ENCODE data around the gene ASIC2.

ASIC2 gene

GRCh38 chr17:33205552-33205951 is 87.5 kb downstream of the ASIC2 start:
- no peaks in the 10 kb centered on the region for H3K9me3 ChIP-seq (ENCODE audit: control insufficient read depth in 2 of 2, low read length in 2 of 2)
- H3K27ac ChIP-seq (ENCODE audit: low read length): no peak overlapping the region
- no peak overlapping the region for H3K4me3 ChIP-seq (ENCODE audit: low read length in 2 of 2)
- H3K4me1 ChIP-seq (ENCODE audit: control insufficient read depth, insufficient read depth, low read length): no peaks in the 10 kb centered on the region
- H3K36me3 ChIP-seq (ENCODE audit: control insufficient read depth in 2 of 2, insufficient read depth in 2 of 2, low read length in 2 of 2): no peaks in the 10 kb centered on the region
- peaks cover 2 to 11% of the 10 kb centered on the region in 2 donors for H3K27me3 ChIP-seq (ENCODE audit: control insufficient read depth in 1 of 2, insufficient read depth in 2 of 2, low read length in 2 of 2)
- H3K9ac ChIP-seq (ENCODE audit: low read length in 2 of 2): no peak overlapping the region

GRCh38 chr17:33204701-33205100 is 88.4 kb downstream of the ASIC2 start:
- H3K9ac ChIP-seq (ENCODE audit: low read length in 2 of 2): no peak overlapping the region
- no peaks in the 10 kb centered on the region for H3K9me3 ChIP-seq (ENCODE audit: control insufficient read depth in 2 of 2, low read length in 2 of 2)
- H3K4me1 ChIP-seq (ENCODE audit: control insufficient read depth, insufficient read depth, low read length): no peaks in the 10 kb centered on the region
- peaks cover 2 to 11% of the 10 kb centered on the region in 2 donors for H3K27me3 ChIP-seq (ENCODE audit: control insufficient read depth in 1 of 2, insufficient read depth in 2 of 2, low read length in 2 of 2)
- no peaks in the 10 kb centered on the region for H3K36me3 ChIP-seq (ENCODE audit: control insufficient read depth in 2 of 2, insufficient read depth in 2 of 2, low read length in 2 of 2)
- H3K27ac ChIP-seq (ENCODE audit: low read length): no peak overlapping the region
- no peak overlapping the region for H3K4me3 ChIP-seq (ENCODE audit: low read length in 2 of 2)

- Histone ChIP-seq H3K9ac (ENCODE audit: low read length in 2 of 2) (no peak overlapping the region), H3K9me3 (ENCODE audit: control insufficient read depth in 2 of 2, low read length in 2 of 2) (no peaks in the 10 kb centered on the region), H3K4me3 (ENCODE audit: low read length in 2 of 2) (no peak overlapping the region), H3K27ac (ENCODE audit: low read length) (no peak overlapping the region), H3K4me1 (ENCODE audit: control insufficient read depth, insufficient read depth, low read length) (no peaks in the 10 kb centered on the region), H3K36me3 (ENCODE audit: control insufficient read depth in 2 of 2, insufficient read depth in 2 of 2, low read length in 2 of 2) (no peaks in the 10 kb centered on the region), H3K27me3 (ENCODE audit: control insufficient read depth in 1 of 2, insufficient read depth in 2 of 2, low read length in 2 of 2) (peaks cover 2 to 11% of the 10 kb centered on the region in 2 donors)
These were observed 88.9 kb downstream of the ASIC2 start for GRCh38 chr17:33204156-33204555.

GRCh38 chr17:33202796-33203495 is 90.1 kb downstream of the ASIC2 start:
- Histone ChIP-seq H3K4me3 (ENCODE audit: low read length in 2 of 2) (no peak overlapping the region), H3K9ac (ENCODE audit: low read length in 2 of 2) (no peak overlapping the region), H3K4me1 (ENCODE audit: control insufficient read depth, insufficient read depth, low read length) (no peaks in the 10 kb centered on the region), H3K27me3 (ENCODE audit: control insufficient read depth in 1 of 2, insufficient read depth in 2 of 2, low read length in 2 of 2) (peaks cover 2 to 11% of the 10 kb centered on the region in 2 donors), H3K9me3 (ENCODE audit: control insufficient read depth in 2 of 2, low read length in 2 of 2) (no peaks in the 10 kb centered on the region), H3K27ac (ENCODE audit: low read length) (no peak overlapping the region), H3K36me3 (ENCODE audit: control insufficient read depth in 2 of 2, insufficient read depth in 2 of 2, low read length in 2 of 2) (no peaks in the 10 kb centered on the region)

- Histone ChIP-seq H3K27ac (ENCODE audit: low read length) (no peak overlapping the region), H3K9ac (ENCODE audit: low read length in 2 of 2) (no peak overlapping the region), H3K36me3 (ENCODE audit: control insufficient read depth in 2 of 2, insufficient read depth in 2 of 2, low read length in 2 of 2) (no peaks in the 10 kb centered on the region), H3K4me1 (ENCODE audit: control insufficient read depth, insufficient read depth, low read length) (no peaks in the 10 kb centered on the region), H3K9me3 (ENCODE audit: control insufficient read depth in 2 of 2, low read length in 2 of 2) (no peaks in the 10 kb centered on the region), H3K27me3 (ENCODE audit: control insufficient read depth in 1 of 2, insufficient read depth in 2 of 2, low read length in 2 of 2) (peaks cover 5 to 11% of the 10 kb centered on the region in 2 donors), H3K4me3 (ENCODE audit: low read length in 2 of 2) (no peak overlapping the region)
These were observed 91.1 kb downstream of the ASIC2 start for GRCh38 chr17:33202021-33202420.

- H3K27me3 ChIP-seq (ENCODE audit: control insufficient read depth in 1 of 2, insufficient read depth in 2 of 2, low read length in 2 of 2): peaks cover 6 to 11% of the 10 kb centered on the region in 2 donors
- H3K4me3 ChIP-seq (ENCODE audit: low read length in 2 of 2): no peak overlapping the region
- no peaks in the 10 kb centered on the region for H3K4me1 ChIP-seq (ENCODE audit: control insufficient read depth, insufficient read depth, low read length)
- no peak overlapping the region for H3K9ac ChIP-seq (ENCODE audit: low read length in 2 of 2)
- H3K36me3 ChIP-seq (ENCODE audit: control insufficient read depth in 2 of 2, insufficient read depth in 2 of 2, low read length in 2 of 2): no peaks in the 10 kb centered on the region
- H3K27ac ChIP-seq (ENCODE audit: low read length): no peak overlapping the region
- no peaks in the 10 kb centered on the region for H3K9me3 ChIP-seq (ENCODE audit: control insufficient read depth in 2 of 2, low read length in 2 of 2)
These were observed 91.8 kb downstream of the ASIC2 start for GRCh38 chr17:33201283-33201682.

- Histone ChIP-seq H3K27ac (ENCODE audit: low read length) (no peak overlapping the region), H3K9ac (ENCODE audit: low read length in 2 of 2) (no peak overlapping the region), H3K4me1 (ENCODE audit: control insufficient read depth, insufficient read depth, low read length) (no peaks in the 10 kb centered on the region), H3K36me3 (ENCODE audit: control insufficient read depth in 2 of 2, insufficient read depth in 2 of 2, low read length in 2 of 2) (no peaks in the 10 kb centered on the region), H3K4me3 (ENCODE audit: low read length in 2 of 2) (no peak overlapping the region), H3K9me3 (ENCODE audit: control insufficient read depth in 2 of 2, low read length in 2 of 2) (no peaks in the 10 kb centered on the region), H3K27me3 (ENCODE audit: control insufficient read depth in 1 of 2, insufficient read depth in 2 of 2, low read length in 2 of 2) (peaks cover 6 to 15% of the 10 kb centered on the region in 2 donors)
These were observed 92.5 kb downstream of the ASIC2 start for GRCh38 chr17:33200587-33200986.

GRCh38 chr17:33199571-33200510 is 93.3 kb downstream of the ASIC2 start:
- H3K27me3 ChIP-seq (ENCODE audit: control insufficient read depth in 1 of 2, insufficient read depth in 2 of 2, low read length in 2 of 2): peaks cover 6 to 15% of the 10 kb centered on the region in 2 donors
- H3K27ac ChIP-seq (ENCODE audit: low read length): no peak overlapping the region
- H3K4me1 ChIP-seq (ENCODE audit: control insufficient read depth, insufficient read depth, low read length): no peaks in the 10 kb centered on the region
- no peak overlapping the region for H3K4me3 ChIP-seq (ENCODE audit: low read length in 2 of 2)
- H3K9ac ChIP-seq (ENCODE audit: low read length in 2 of 2): no peak overlapping the region
- no peaks in the 10 kb centered on the region for H3K36me3 ChIP-seq (ENCODE audit: control insufficient read depth in 2 of 2, insufficient read depth in 2 of 2, low read length in 2 of 2)
- H3K9me3 ChIP-seq (ENCODE audit: control insufficient read depth in 2 of 2, low read length in 2 of 2): no peaks in the 10 kb centered on the region

GRCh38 chr17:33198954-33199353 is 94.1 kb downstream of the ASIC2 start:
- no peak overlapping the region for H3K9ac ChIP-seq (ENCODE audit: low read length in 2 of 2)
- H3K27ac ChIP-seq (ENCODE audit: low read length): no peak overlapping the region
- H3K4me3 ChIP-seq (ENCODE audit: low read length in 2 of 2): no peak overlapping the region
- H3K36me3 ChIP-seq (ENCODE audit: control insufficient read depth in 2 of 2, insufficient read depth in 2 of 2, low read length in 2 of 2): no peaks in the 10 kb centered on the region
- H3K4me1 ChIP-seq (ENCODE audit: control insufficient read depth, insufficient read depth, low read length): no peaks in the 10 kb centered on the region
- H3K27me3 ChIP-seq (ENCODE audit: control insufficient read depth in 1 of 2, insufficient read depth in 2 of 2, low read length in 2 of 2): peaks cover 6 to 11% of the 10 kb centered on the region in 2 donors
- H3K9me3 ChIP-seq (ENCODE audit: control insufficient read depth in 2 of 2, low read length in 2 of 2): no peaks in the 10 kb centered on the region

- Histone ChIP-seq H3K27me3 (ENCODE audit: control insufficient read depth in 1 of 2, insufficient read depth in 2 of 2, low read length in 2 of 2) (peaks cover 6% of the 10 kb centered on the region in 2 donors), H3K9ac (ENCODE audit: low read length in 2 of 2) (no peak overlapping the region), H3K9me3 (ENCODE audit: control insufficient read depth in 2 of 2, low read length in 2 of 2) (no peaks in the 10 kb centered on the region), H3K36me3 (ENCODE audit: control insufficient read depth in 2 of 2, insufficient read depth in 2 of 2, low read length in 2 of 2) (no peaks in the 10 kb centered on the region), H3K4me3 (ENCODE audit: low read length in 2 of 2) (no peak overlapping the region), H3K4me1 (ENCODE audit: control insufficient read depth, insufficient read depth, low read length) (no peaks in the 10 kb centered on the region), H3K27ac (ENCODE audit: low read length) (no peak overlapping the region)
These were observed 95.8 kb downstream of the ASIC2 start for GRCh38 chr17:33197342-33197741.

Data from stomach smooth muscle (tissue), 2 donors.